ENCODE data around the gene ZNF609.

ZNF609 gene

GRCh38 chr15:64705006-64705405 is 244.6 kb downstream of the ZNF609 start:
- no peak for ATAC-seq
- no peak for TF ChIP-seq ZC3H10 (CRISPR knock-in tag; IDR thresholded peaks at IDR 0.05)
- TF ChIP-seq ZFP30 (CRISPR knock-in tag; IDR thresholded peaks at IDR 0.05), result no peak
- no peak for TF ChIP-seq OSR1 (CRISPR knock-in tag; IDR thresholded peaks at IDR 0.05)
- no peak for TF ChIP-seq GLIS3 (CRISPR knock-in tag; IDR thresholded peaks at IDR 0.05)
- TF ChIP-seq ESRRG (CRISPR knock-in tag; IDR thresholded peaks at IDR 0.05), result no peak
- TF ChIP-seq ZNF565 (CRISPR knock-in tag; conservative IDR thresholded peaks at IDR 0.05; ENCODE audit: low read depth), result no peak
- no peak for TF ChIP-seq ZNF70 (CRISPR knock-in tag; IDR thresholded peaks at IDR 0.05)
- no peak for TF ChIP-seq RARB (CRISPR knock-in tag; IDR thresholded peaks at IDR 0.05)

GRCh38 chr15:64706011-64706911 is 245.9 kb downstream of the ZNF609 start:
- TF ChIP-seq CSDC2 (CRISPR knock-in tag; IDR thresholded peaks at IDR 0.05) (no peak), OSR1 (CRISPR knock-in tag; IDR thresholded peaks at IDR 0.05) (no peak), PPARA (CRISPR knock-in tag; IDR thresholded peaks at IDR 0.05; ENCODE audit: borderline replicate concordance) (no peak), ZFP3 (CRISPR knock-in tag; IDR thresholded peaks at IDR 0.05) (no peak), BACH2 (CRISPR knock-in tag; IDR thresholded peaks at IDR 0.05; ENCODE audit: borderline replicate concordance) (no peak), PATZ1 (CRISPR knock-in tag; IDR thresholded peaks at IDR 0.05; ENCODE audit: borderline replicate concordance) (no peak), RARB (CRISPR knock-in tag; IDR thresholded peaks at IDR 0.05) (no peak), TCF4 (CRISPR knock-in tag; IDR thresholded peaks at IDR 0.05; ENCODE audit: borderline replicate concordance) (no peak), ZNF8 (CRISPR knock-in tag; IDR thresholded peaks at IDR 0.05) (no peak), ARNTL (CRISPR knock-in tag; IDR thresholded peaks at IDR 0.05; ENCODE audit: borderline replicate concordance, low read depth) (no peak), ESRRG (CRISPR knock-in tag; IDR thresholded peaks at IDR 0.05) (no peak), ZNF565 (CRISPR knock-in tag; conservative IDR thresholded peaks at IDR 0.05; ENCODE audit: low read depth) (no peak), TSHZ2 (CRISPR knock-in tag; IDR thresholded peaks at IDR 0.05) (no peak), ISL1 (CRISPR knock-in tag; IDR thresholded peaks at IDR 0.05) (no peak), CSRNP3 (CRISPR knock-in tag; IDR thresholded peaks at IDR 0.05) (no peak), CREB5 (CRISPR knock-in tag; IDR thresholded peaks at IDR 0.05; ENCODE audit: low read depth) (no peak), SNAI2 (CRISPR knock-in tag; IDR thresholded peaks at IDR 0.05) (no peak), ZC3H10 (CRISPR knock-in tag; IDR thresholded peaks at IDR 0.05) (no peak)
- no peak for ATAC-seq

- ATAC-seq, result no peak
- TF ChIP-seq SNAI2 (CRISPR knock-in tag; IDR thresholded peaks at IDR 0.05), result no peak
- no peak for TF ChIP-seq POU6F1 (CRISPR knock-in tag; IDR thresholded peaks at IDR 0.05; ENCODE audit: borderline replicate concordance, low read depth)
- TF ChIP-seq TOX (CRISPR knock-in tag; IDR thresholded peaks at IDR 0.05; ENCODE audit: borderline replicate concordance), result no peak
- no peak for TF ChIP-seq CSRNP3 (CRISPR knock-in tag; IDR thresholded peaks at IDR 0.05)
- no peak for TF ChIP-seq ESRRG (CRISPR knock-in tag; IDR thresholded peaks at IDR 0.05)
- TF ChIP-seq TCF4 (CRISPR knock-in tag; IDR thresholded peaks at IDR 0.05; ENCODE audit: borderline replicate concordance), result no peak
- TF ChIP-seq ZNF565 (CRISPR knock-in tag; conservative IDR thresholded peaks at IDR 0.05; ENCODE audit: low read depth), result no peak
- no peak for TF ChIP-seq BACH2 (CRISPR knock-in tag; IDR thresholded peaks at IDR 0.05; ENCODE audit: borderline replicate concordance)
Measured at GRCh38 chr15:64710676-64711428, 250.5 kb downstream of the ZNF609 start.

Measured in SK-N-SH treated with all-trans-retinoic acid at 6 μM for 48 hours (cell line).